GM21381 (cell line): ENCODE results near the gene RUNX1.

Experiments used
- ATAC-seq: cut with Tn5 transposase; IDR thresholded peaks from one replicate; pipeline ENCODE4 v1.9.1; 2021; ENCODE audit warnings: mild to moderate bottlenecking, moderate library complexity; ENCODE audit not compliant: unreplicated experiment

Gene RUNX1

DNA sequence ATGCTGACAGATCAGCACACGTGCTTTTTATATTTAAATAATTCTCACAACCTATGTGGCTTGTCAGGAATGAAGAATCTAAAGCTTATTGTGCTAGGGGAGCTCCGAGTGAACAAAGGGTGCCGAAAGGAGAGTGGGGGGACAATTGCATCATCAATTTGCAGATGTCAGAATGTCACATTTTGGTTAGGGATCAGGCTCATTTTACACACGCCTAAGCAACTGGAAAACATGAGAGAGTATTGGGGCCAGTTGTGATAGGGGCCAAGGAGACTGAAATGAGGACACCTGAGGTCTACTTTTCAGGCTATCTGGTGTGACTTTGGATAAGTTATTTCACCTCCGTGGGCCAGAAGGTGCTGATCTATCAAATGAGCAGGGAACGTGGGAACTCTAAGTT lies 31.8 kb downstream of the RUNX1 start:
- no peak for ATAC-seq

DNA sequence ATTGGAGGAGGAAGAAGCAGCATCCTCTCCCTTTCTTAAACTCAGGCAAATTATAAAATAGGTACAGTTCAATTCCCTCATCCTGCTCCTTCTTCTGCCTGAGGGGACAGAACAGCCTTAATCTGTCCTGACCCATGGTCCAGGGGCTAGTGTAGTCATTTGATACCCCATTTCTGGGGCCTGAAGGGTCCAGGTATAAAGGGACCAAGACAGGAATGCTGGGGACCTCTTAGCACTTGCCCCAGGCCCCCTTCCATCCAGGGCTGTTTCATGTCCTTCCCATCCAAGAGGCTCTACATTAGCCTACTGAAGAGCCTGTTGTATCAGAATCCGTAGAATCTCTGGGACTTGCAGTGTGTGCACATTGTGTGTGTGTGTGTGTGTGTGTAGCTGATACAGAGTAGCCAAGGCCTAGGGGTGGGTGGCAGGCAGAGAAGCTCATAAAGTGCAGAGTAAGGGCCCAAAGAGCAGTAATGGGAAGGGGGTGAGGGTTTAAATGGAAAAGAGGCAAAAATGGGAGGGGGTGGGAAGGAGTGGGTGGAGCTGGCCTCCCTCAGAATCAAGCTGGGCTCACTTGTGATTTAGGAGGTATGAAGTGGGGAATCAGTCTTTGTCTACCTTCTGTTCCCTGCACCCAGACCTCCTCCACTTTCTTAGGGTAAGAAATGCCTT lies 32.4 kb downstream of the RUNX1 start:
- no peak for ATAC-seq

DNA sequence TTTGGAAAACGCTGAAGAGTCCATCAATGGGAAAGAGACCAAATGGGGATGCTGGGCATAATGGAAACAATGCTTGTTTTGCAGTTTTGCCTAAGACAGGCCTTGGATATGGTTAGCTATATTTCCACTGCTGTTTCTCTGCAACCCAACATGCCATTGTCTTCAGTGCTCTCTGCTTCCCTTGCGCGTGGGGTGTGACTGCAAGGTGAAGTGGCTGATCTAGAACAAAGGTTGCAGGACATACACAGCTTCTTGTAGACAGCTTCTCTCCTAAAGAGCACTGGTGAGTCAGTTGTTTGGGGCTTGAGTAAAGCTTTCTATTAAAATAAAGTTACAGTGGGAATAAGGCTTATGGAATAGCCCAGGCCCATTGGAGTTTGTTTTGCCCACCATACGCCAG lies 33.0 kb downstream of the RUNX1 start:
- no peak for ATAC-seq

DNA sequence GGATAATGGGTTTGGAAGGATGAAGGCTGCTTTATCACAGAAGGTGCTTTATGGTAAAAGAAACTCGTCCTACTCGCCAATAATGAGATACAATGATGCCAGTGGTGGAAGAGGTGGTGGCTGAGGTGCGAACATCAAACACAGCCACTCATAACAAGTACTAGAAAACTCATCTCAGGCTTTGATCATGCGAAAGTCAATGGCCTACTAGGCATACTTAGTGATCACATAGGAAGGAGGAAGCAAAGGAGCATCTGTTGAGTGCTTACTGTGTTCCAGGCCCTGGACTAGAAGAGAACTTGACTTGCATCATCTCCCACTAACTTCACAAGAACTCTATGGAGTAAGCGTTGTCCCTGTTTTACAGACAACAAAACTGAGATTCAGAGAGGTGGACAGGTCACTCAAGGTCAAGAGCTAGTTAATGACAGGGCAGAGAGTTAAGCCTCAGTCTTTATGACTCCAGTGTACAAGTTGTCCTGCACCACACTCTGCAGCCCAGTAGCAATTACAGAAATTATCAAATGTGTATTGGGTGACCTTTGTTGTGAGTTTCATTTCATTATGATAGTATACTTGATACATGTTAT lies 33.6 kb downstream of the RUNX1 start:
- ATAC-seq: no peak

DNA sequence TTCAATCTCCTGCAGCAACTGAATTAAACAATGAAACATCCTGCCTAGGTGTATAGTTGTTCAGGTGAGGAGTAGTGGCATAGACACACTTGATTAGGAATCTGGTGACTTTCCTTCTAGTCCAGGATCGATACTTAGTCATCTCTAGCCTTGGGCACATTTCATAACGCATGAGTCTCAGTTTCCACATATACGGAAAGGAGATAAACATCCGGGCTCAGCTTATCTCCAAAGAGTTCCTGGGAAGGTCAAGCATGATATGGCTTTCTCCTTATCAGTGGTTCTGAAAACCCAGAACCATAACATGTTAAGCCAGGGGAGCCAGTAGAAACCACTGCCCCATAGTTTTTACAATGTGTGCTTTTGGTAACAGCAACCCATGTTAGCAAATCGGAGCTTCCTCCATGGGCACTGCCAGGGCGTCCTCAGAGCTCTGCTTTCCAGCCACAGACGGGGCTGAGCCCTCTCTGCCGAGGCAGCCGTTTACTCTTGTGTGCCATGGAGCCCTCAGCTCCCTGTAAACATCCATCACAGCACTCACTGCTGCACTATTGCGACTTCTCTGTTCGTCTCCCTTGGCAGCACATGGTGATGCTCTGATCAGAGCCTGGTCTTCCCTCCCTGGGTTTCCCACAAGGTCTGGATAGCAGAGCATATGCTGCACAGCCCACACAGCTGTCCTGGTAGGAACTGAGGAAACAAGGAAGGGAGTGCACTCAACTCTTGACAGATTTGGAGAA lies 34.6 kb downstream of the RUNX1 start:
- no peak for ATAC-seq

DNA sequence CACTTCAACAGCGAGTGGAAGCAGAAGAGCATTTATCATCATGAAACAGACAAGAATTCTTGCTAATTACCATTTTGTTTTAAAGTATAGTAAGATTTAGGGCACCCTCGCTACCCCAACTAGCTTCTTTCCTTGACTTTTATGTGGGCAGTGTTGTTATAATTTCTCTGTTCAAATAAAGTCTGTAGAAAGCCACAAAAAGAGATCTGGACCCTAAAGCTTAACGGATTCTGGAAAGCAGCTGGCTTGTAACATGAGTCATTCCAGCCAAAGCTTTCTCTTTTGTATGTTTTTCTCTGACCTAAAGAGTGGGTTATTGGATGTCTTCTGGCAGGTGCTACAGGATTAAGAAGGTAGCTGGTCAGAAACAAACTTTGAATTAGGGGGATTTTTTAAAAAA lies 37.4 kb downstream of the RUNX1 start:
- ATAC-seq: no peak

DNA sequence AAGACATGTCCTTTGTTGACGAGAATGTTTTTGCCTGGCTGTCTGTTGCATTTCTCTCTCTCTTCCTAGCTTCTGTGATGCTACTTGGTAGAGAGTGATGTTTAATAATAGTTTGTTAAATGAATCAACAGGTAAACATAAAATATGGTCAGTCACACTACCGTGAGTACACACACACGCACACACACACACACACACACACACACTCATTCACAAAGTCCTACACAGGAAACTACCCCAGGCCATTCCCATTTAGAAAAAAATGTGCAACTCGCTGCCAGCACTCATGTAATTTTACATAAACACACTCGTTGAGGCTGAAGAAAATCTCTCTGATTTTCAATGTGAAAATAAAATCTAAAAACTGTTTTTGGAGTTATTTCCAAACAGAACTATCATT lies 38.7 kb downstream of the RUNX1 start:
- ATAC-seq: no peak

DNA sequence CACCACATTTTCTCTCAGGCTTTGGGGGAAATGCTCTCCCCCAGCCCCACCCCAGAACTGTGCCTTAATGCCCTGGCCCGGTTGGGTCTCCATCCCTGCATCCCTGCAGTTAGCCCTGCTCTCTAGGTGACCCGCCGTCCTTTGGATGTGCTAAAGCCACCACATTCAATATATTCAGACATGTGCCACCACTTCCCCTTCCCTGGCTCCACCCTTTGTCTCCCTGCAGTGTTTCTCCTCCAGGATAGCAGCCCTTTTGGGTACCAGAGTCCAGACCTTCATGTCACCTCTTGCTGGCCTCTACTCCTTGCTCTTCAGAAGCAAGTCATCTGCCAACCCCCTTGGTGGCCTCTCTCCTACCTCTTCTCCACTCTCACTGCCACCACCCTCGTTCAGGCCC lies 41.8 kb downstream of the RUNX1 start:
- no peak for ATAC-seq

DNA sequence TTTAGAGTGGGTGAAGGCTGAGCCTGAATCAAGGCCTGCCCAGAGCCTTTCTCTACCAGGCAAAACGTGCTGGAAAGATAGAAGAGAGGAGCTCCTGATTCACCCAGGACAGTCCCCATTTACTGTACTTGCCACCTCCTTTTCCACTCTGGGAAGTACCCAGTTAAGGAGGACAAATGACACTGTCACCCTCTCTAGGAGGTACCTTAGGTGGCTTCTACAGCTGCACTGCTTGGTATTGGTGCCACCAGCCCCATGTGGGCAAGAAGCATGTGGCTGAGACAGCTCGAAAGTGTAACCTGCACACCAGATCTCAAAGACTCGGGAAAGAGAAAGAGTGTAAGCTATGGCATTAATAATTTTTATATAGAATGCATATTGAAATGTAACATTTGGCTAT lies 42.3 kb downstream of the RUNX1 start:
- no peak for ATAC-seq

DNA sequence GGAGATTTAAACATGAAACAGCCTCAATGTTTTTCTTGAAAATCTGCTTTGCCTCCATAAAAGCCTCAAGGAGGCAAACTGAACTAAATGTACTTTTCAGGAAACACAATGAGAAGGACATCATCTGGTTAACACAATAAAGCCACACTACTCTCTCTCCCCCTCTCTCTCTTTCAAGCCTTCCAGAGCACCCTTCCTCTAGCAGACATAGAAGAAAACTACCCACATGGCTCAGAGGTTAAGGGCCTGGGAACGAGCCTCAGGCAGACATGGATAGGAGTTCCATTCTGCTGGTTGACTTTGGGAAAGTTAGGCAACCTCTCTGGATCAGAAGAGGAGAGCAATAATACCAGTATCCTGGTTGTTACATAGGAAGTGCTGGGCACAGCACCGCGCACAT lies 42.9 kb downstream of the RUNX1 start:
- ATAC-seq: no peak

DNA sequence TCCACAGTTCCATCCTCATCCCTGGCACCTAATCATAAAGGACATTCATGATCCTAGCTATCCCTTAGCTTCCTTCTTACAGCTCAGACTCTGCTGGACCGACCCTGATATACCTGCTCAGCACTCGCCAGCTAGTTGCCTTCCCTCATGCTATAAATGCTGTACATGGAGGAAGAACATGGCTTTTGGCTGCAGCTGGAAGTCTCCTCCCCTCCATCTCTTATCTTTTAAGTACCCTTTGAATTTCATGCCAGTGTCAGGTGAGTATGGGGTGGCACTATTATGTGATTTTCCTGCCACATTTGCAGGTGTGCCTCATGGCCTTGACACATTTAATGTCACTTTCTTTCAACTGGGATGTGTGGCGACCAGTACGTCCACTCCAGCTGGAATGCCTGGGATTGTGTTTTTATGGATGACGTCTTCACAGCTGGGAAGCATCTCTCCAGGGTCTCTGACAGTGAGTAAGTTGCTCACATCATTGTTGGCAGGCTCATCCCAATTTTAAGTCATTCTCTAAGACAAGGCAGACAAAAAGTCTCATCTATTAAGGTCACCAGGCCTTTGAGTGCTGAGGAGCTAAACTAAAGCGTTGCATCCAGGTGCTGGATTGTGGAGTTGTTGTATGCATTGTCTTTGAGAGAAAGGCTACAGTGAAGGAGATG lies 43.4 kb downstream of the RUNX1 start:
- ATAC-seq: no peak

DNA sequence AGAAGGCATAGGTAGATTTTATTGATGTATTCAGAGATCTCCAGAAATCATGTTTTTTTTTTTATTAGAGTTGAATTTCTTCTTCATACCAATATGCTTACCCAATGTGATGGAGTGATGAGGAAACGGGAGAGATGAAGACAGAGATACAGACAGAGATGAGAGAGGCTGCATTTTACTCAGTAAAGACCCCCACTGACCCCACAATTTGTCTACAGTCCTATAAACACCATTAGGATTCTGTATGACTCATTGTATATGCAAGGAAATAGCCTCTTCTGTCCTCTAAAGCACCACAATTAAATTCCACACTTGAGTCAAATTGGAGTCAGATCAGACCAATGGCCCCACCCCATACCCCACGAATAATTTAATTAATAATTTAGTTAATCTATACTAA lies 44.0 kb downstream of the RUNX1 start:
- no peak for ATAC-seq

DNA sequence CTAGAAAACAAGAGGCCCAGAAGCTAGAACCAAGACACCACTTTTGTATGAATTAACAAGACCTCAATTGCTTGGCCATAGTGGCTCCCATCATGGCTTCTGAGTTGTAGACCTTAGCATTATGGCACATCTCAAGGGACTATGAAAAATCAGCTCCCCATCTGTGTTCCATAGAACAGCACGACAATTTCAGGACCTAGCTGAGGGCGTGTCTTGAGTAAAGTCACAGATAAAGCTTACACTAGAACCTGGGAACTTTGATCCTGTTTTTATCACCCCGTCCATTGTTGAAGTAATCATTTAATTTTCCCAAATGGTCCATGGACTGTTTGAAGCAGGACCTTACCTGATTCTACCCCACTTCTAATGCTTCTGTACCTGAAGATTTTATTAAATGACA lies 44.8 kb downstream of the RUNX1 start:
- no peak for ATAC-seq

DNA sequence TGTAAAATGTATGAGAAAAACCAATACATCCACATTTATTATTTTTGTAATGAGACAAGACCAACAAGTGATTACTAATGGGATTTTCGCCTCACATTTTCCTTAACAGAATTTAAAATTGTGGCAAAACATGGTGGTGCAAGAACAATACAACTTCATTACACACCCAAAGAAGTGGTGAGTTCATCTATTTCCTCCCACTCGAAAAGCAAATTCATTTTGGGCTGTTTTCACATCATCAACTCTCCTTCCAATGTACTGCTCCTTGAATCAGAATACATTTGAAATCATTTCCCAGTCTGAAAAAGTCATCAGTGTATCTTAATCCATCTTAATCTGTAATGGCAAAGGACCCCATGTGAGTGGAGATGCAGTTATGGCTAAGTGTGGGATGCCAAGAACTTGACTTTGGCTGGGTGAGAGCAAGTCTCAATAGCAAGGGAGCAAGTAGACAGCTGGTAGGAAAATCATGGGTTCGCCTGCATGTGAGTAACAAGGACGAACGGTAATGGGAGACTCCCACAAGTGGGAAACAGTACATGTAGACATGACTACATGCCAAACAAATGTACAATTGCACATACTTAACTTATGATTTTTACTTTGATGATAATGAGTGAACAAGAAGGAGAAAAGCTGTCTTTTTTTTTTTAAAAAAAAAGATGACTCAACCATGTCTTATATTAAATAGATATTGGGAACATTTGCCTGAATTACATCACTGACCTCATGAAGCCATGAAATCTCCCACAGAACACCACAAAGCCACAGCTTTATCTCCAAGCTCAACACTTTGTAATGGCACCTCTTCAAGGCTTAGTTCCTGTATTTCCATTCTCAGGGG lies 46.0 kb downstream of the RUNX1 start:
- ATAC-seq: no peak

DNA sequence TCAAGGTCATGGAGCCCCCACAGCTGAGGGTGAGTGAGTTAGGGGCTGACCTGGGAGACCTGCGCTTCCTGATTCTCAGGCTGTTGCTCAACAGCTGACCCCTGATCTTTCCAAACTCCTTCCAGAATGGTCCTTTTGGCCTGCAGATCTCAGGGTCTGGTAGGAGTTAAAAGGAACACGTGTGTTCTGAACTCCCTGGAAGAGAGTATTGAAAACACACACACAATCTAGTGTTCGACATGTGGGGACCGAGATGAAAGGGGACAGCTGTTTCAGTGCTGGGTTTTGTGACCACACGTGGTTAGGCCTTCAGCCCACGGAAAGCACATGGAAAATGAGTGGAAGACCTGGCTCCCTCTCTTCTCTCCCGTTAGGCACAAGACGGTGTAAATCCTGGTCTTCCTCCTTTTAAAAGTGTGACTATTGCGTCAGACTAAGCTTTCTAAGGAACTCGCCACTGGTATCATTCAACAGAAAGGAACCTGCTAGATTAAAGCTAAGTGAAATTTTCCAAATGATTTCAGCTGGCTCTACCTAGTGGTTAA lies 49.6 kb downstream of the RUNX1 start:
- no peak for ATAC-seq

DNA sequence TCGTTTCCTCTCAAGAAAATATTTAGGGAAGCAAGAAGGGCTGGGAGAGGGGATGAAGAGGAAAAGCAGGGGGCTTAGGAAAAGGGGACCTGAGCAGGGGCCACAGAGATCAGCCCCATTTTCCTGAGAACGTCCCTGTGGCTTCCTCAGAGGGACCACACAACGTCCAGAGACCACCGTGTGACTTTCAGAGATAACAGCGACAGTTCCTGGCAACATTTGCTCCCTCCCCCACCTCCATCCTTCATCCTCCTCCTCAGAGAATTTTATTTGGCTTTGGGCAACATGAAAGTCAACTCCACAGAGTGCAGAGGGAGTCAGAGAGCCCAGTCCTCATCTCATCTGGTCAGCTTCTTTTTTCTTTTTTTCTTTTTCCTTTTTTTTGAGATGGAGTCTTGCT lies 50.9 kb downstream of the RUNX1 start:
- no peak for ATAC-seq

DNA sequence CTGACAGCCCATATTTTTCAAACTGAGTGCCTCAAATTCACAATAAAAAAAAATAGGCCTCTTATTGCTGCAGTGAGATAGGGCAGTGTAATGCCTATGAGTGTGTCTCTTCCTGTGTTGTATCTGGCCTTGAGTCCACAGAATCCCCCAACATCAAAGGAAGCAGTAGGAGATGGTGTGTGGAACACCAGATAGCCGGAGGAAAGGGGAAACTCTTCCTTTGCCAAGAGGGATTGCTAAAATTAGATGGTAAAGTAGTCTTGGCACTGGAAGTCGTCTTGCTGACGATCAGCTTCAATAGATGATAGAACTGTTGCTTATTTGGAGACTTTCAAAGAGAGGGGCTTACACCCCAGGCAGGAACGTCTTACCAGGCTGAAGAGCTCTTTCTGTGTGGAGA lies 51.8 kb downstream of the RUNX1 start:
- ATAC-seq: no peak

DNA sequence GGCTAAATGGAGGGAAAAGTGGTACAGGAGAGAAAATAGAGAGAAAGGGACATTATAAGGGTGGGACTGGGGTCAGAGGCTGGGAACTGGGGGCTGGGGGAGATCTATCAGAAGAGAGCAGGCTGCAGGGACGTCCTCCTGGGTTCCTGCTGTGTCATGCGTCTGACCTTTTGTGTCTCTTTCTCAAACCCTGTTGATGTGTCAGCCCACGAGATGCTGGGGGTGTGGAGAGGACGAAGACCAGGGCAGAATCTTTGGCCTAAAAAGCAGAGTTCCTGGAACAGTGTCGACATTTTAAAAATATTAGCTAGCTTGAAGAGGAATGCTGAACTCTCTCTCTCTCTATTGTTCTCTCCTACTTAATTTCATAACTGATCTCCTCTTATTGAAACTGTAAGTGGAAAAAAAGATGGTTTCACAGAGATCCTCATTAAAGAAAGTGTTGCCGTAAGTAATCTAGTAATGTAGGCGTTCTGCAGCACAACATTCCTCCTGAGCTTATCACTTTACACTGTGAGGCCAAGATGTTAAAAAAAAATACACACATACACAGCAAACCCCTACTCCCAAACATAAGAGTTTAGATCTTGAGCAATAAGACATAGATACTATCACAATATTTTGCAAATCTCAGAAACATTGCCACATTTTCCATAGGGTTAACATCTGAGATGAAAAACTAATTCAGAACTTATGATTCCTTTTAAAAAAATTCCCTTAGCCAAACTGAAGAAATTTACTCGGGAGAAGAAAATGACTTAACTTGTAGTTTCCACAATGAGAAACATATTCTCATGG lies 52.6 kb downstream of the RUNX1 start:
- no peak for ATAC-seq

DNA sequence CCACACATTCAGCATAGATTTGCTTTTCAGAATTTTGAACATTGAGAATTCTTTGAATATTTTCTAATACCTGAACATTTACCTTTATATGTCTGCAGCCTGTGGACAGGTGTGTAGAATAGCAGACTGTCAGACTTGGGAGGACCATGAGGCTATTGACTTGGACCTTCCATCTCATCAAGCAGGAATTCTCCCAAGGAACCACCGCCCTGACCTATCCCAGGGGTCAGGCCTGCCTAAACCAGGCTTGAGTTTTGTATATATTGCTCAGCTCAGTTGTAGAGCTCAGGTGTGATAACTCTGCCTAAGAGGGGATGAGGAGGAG lies 53.2 kb downstream of the RUNX1 start:
- ATAC-seq: no peak
